K562 treated with DMSO at 1 percent for 4 hours (cell line): ENCODE measurements around the gene TP53I13. TPM values are rescaled to one million over a fixed set of nuclear protein-coding genes. Genes with fewer than 3 reads are reported as not detected.

Source experiments
- total RNA-seq: library from RNA; unstranded; fragments of 300-600 nt; gene quantifications from 2 replicates; pipeline ENCODE4 v1.2.3, GENCODE V29; 2022; ENCODE audit not compliant: insufficient read depth

TP53I13 gene
- total RNA-seq: 45.6 and 46.5 TPM in 2 replicates

GRCh38 chr17:29568331-29569244 lies at the start of gene TP53I13:
TP53I13 (plus strand) TSS chr17:29568701; CDS start chr17:29568759, 58 bp downstream.

GRCh38 chr17:29566473-29567303 lies 1.8 kb upstream of the TP53I13 start, which contains the start of gene ABHD15:
ABHD15 (minus strand) TSS chr17:29567037; CDS start chr17:29566966, 71 bp downstream.

GRCh38 chr17:29589524-29590410 lies 21.3 kb downstream of the TP53I13 start, which contains the start of gene GIT1:
GIT1 (minus strand) TSS chr17:29589648; CDS start chr17:29589378, 270 bp downstream.

GRCh38 chr17:29592850-29593551 lies 24.5 kb downstream of the TP53I13 start, which contains the start of gene ANKRD13B:
ANKRD13B (plus strand) TSS chr17:29593132; CDS start chr17:29593622, 490 bp downstream.

Other genes starting within 250 kb of the TP53I13 start
- 7.2 and 10.6 TPM in 2 replicates for gene TAOK1, start 178.3 kb upstream of the TP53I13 start, total RNA-seq
- gene ABHD15, start 1.7 kb upstream of the TP53I13 start, total RNA-seq: 3.6 and 4.2 TPM in 2 replicates
- gene GIT1, start 20.9 kb downstream of the TP53I13 start, total RNA-seq: 38.7 and 42.3 TPM in 2 replicates
- 7.5 and 9.0 TPM in 2 replicates for gene ANKRD13B, start 24.4 kb downstream of the TP53I13 start, total RNA-seq
- gene CORO6, start 54.2 kb downstream of the TP53I13 start, total RNA-seq: 4.8 and 7.7 TPM in 2 replicates